HS-27A (cell line): Measurements from ENCODE around the gene PLA2G4E.

Experiments used
- DNase-seq: peaks from one replicate; pipeline ENCODE4 v3.0.0-alpha.2; 2012; ENCODE audit warnings: low read depth, missing footprints

The PLA2G4E gene

DNA sequence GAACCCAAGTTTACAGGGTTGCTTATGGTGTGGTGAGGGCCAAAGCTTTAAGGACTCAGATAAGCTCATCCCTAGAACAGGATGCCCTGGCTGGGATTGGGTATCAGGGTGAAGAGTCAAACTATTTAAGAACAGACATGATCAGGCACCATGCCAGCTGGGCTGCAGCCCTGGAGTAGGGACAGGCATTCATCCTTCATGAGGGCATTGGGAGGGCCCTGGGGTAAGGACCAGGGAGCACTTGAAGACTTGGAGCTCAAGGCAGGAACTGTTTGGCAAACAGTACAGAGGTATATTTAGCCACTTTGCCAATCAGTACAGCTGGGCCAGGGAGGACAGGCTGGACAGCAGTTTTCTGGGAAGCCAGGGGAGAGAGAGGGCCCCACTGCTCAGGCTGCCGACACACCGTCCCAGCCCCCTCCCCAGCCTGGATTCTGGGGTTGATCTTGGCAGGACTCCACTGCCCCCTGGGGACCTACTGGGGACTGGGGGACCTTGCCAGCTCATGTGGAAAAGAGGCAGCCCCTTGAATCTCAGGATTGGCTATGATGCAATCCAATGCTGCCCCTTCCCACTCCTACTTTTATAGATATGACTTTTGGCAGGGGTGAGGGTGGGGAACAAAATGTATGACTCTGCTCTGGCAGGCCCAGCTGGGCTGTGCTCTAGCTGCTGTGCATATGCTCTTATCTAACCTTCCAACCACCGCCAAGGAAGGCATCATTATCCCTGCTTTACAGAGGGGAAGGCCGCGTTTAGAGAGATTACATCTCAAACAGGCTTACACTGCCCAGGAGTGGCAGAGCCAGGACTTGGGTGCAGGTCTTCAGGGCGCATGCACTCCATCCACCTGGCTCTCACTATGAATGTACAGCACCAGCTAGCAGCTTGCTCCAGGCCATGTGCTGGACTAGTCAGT is 2.3 kb downstream of the PLA2G4E start:
- no peak for DNase-seq

DNA sequence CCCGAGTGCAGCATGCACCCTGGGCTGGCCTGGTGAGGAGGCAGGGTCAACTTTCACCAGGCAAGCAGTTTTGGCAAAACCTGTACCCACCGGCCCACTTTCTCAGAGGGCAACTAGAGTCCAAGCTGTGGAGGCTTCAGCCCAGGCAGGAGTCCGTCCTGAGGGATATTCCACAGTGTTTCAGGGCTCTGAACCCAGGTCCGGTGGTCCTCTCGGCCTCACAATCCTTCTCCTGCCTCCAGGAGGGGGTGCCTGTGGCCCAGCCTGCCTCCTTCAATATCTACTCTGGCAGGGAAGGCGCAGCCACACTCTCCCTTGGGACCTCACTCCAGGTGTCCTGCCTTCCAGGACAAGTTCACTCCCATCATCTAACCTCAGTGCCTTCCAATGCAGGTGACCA is 3.9 kb downstream of the PLA2G4E start:
- DNase-seq: no peak

DNA sequence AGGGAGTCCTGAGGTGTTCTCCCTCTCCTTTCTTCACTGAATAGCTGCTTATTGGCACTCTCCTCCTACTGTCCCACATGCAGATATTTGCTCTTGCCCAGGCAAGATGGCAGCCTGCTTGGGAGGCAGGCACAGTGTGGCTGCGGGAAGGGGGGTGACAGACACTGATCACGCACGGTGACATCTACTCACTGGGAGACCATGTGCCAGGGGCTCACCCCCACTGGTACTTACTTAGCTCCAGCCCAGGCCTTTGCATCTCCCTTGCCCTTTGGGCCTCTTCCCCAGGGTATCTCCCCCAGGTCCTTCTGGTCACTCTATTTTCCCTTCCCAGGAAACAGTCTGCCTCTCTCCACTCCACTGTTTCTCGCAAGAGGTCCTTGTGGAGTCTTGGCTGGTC is 6.4 kb downstream of the PLA2G4E start:
- DNase-seq: no peak

DNA sequence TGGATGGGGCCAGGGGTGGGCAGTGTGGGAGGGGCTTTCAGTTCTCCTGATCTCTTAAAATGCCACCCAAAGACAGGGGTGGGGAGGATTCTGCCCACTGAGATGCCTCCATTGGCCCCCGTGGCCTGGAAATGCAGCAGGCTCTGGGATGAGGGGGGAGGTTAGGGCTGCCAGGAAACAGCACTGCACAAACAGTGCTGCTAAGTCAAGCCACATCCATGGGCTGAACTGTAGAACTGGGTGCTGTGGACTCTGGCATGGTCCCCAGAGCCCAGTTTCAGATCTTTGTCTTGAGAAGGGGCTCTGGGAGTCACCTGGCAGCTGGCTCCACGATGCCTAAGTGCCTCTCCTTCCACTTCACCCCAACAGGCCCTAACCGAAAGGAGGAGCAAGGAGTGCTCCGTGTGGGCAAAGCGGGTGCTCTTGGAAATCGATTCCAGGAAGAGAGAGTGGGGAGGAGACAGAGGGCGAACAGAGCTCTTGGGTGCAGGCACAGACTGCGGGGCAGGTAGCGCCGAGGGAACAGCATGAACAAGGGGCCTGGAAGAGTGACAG is 7.8 kb downstream of the PLA2G4E start:
- DNase-seq: no peak

DNA sequence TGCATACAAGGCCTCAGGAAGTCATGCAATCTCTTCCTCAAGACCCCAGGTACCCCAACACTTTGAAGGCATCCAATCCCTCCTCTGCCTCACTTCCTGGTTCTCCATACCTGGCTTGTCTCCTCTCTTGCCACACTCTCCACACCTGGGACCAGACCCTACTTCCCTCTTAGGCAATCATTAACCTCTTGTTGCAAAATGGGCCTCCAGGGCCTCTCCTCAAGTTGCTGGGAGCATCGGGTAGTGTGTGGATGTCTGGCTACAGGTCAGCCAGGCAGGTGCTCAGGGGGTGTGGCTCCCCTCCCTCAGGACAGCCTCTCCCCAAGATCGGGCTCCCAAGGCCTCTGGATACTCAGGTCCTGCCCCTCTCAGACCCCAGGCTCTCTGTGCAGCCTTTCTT is 8.6 kb downstream of the PLA2G4E start:
- DNase-seq: no peak

DNA sequence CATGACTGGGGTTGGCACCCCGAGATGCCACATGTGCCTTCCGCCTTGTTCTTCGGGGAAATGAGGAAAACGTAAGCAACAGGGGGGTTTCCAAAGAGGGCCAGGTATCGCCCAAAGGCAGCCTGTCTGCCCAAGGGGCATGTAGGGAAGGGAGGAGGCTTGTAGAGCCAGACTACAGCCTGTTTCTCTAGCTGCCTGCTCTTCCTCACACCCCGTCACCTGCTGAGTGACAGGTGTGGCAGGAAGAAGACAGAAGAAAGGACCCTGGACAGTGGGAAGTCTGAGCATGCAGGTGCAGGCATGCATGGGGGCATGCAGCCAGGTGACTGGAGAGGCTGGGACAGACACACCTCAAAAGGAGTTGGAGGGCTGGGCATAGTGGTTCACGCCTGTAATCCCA is 9.8 kb downstream of the PLA2G4E start:
- no peak for DNase-seq

DNA sequence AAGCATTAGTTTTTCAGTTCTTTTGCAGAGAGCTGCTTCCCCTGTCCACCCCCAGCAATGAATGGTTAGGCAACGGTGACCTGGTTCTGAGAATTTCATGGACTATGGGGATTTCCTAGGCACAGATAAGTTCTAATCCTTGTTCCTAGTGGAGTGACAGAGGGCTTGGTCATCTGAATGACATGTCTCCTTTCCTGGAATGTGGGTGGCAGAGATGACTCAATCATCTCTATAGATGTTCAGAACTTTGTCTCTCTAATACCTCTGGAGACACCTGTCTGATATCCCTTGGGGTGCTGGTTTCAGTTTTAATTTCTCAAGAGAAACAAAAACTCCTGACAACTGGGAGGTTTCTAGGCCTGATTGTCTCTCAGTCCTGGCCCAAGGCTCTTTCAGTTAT is 10.4 kb downstream of the PLA2G4E start:
- DNase-seq: no peak

DNA sequence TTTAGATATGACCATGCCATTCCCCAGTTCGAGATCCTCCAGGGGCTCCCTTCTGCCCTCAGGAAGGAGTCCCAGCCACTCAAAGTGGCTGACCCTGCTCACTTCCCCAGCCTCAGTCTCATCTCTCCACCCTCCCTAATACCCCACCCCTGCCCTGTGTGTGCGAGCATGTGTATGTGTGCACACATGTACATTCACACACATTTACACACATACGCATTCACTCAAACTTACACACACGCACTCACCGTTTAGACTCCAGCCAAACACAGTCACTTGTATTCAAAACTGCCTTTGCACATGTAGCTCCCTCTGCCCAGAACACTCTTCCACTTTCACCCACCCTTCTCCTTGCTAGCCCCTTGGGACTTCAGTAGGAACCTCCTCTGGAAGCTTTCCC is 11.4 kb downstream of the PLA2G4E start:
- DNase-seq: no peak

DNA sequence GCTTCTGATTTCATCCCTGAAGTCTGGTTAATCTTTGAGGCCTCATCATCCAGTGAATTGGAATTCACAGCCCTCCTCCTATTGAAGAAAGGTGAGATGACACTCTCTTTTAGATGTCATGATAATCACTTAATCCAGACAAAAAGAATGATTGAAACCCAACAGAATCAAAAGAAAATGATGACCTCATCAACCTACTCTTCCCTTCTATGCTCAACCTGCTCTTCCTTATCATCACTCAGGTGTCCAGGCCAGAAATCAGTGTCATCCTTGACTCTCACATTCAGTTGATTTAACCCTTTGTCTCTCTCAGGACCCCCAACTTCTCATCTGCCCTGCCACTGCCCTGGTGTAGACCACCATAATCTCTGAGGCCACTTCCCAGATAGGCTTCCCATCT is 11.8 kb downstream of the PLA2G4E start:
- no peak for DNase-seq

DNA sequence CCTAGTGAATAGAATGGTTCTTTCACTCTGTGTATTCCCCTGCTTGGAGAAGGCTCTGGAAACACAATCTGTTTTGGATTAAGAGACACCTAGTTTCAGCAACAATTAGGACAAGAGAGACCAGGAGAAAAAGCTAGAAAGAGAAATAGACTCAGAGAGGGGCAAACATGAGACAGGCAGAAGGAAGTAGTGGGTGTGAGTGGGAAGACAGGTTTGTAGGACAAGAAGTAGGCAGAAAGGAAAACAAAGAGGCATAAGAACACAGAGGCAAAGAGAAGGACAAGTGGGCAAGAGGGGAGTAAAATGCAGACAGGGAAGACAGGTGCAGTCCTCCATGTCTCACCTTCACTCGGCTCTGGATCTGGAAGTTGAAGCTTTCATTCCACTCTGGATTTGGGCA is 13.5 kb downstream of the PLA2G4E start:
- no peak for DNase-seq

DNA sequence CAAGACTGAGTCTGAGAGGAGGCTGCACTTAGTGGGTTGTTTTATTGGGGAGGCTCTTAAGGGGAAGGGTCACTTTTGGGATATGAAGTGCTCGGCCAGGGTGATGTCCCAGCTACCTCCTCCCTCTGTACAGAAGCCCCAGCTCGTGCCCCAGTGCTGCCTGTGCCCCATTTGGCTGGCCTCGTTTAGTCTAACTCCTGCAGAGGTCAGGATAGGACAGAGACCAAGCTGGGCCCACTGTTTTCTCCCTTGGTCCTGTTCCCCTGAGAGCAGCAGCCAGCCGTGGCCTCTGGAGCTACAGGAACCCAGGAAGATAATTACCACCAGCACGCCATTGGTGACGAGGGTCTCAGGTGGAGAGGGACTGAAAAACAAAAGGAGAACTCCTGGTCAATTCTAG is 18.5 kb downstream of the PLA2G4E start:
- DNase-seq: no peak

DNA sequence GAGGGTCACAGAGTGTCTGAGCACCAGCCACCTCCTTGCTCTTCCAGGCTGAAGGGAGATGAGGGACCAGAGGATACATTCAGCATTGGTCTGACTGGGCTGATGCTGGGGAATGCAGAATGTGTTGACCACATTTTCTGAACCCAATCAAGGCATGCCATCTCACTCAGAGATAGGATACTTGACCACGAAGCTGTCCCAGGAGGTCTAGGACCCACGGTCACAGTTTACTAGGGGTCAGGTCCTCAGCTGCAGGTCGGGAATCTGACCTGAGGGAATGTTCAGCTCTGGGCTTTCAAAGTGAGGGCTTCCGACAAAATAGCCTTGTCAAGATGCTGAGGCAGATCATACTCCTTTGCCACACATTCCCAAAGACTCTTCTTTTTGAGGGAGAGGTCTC is 19.6 kb downstream of the PLA2G4E start:
- no peak for DNase-seq

DNA sequence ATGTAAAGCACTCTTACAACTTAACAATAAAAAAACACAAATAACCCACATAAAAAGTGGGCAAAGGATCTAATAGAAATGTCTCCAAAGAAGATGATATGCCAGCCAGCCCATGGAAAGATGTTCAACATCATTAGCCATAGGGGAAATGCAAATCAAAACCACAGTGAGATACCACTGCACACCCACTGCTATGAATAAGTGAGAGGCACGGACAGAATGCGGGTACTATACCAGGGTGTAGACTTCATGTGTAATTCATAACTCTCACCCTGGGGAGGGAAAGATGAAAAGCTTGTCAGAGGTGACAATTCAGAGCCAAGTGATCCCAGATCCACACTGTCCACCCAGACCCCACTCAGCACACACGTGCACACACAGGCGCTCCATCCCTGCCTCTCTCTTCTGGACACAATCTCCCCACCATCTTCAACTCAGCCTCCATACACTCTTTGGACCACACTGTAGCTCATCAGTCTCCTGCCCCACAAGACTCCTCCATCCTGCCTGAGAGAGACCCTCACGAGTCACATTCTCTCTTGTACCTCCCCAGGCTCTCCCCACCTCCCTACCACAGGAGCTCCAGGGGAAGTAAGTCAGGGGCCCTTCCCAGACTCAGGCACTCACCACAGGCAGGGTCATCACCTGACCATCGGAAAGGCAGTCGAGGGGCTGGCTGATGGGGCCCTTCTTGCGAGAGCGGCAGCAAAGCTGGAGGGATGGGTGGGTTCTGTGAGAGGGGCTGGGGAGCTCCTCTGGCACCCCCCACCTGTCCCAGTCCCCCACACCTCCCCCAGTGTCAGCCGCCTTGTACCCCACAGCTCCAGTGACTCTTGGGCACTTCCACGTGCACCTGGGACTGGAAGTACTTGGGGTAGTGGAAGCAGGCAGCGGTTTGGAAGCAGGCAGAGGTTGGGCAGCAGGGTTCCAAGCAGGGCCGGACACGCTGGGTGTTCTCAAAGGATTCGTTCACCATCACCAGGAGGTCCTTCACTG is 21.3 kb downstream of the PLA2G4E start:
- DNase-seq: no peak

DNA sequence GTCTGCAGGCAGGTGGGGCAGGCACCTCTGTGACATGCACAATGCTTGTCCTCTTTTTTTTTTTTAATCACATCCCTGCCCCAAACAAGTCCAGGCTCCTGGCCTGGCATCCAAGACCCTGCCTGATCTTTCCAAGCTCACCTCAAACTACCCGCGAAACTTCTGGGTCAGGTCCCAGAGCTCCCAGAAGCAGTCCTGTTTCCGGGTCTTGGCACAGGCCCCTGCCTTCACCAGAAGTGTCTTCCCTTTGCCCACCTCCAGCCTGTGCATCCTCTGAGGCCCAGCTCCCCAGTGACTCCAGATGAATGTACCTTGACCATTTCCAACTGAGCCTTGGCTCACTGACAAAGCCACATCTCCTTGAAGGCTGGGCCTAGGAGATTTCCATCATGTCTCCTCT is 23.0 kb downstream of the PLA2G4E start:
- no peak for DNase-seq

DNA sequence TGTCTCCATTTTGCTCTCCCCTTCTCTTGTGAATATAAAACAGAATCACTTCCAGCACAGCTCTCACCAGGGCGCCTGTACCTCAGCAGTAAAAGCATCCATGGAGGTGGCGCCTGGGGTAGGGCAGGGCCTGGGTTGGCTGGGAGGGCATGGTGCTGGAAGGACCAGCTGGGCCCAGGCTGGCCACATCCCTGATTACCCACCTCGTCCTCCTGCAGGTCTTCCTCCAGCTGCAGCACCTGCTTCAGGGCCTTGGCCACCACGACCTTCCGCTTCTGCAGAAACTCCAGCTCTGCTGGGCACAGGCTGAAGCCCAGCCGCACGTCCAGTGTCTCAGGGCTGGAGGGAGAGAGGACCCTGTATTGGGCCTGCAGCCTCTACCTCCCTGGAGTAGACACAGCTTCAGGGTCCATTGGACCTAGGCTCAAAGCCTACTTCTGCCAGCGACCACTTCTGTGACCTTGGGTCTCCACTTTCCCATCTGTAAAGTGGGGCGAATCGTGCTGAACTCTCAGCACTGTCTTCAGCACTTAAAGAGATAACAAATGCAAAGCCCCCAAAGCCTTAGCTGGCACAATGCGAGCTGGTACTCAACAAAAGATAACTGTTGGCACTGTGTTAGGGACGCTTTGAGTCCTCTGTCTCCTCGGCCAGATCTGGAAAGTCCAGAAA is 23.8 kb downstream of the PLA2G4E start:
- no peak for DNase-seq

DNA sequence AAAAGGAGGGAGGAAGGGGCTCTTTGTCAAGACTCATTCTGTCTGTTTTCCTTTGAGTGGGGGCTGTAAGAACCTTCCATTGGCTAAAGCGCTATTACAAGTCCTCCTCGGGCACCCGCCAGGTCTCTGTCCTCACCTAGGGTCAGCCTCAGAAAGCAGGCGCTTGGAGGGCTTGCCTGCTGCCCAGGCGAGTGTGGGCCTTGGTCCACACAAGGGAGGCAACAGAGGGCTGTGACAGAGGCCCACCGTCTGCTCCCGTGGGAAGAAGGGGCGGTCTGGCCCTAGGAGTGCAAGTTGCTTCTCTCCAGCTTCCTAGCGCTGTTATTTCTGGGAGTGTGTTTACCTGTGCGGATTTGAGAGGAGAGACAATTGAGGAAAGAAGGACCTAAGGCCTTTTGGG is 24.5 kb downstream of the PLA2G4E start:
- no peak for DNase-seq

DNA sequence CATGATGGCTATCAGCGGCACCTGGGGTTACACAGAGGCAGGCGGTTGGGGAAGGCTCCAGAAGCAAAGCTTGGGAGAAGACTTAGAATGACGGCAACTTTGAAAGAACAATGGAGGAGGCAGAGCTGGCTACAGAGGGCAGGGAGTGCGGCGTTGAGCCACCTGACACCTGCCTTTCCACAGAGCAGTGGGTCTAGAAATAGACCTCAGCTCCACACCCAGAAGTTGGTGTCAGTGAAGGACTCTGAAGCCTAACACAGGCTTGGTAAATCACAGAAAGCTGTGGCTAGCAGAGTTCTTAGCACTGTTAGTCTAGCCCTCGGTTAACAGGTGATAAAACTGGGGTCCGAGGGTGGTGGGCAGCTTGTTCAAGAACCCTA is 25.4 kb downstream of the PLA2G4E start:
- no peak for DNase-seq

DNA sequence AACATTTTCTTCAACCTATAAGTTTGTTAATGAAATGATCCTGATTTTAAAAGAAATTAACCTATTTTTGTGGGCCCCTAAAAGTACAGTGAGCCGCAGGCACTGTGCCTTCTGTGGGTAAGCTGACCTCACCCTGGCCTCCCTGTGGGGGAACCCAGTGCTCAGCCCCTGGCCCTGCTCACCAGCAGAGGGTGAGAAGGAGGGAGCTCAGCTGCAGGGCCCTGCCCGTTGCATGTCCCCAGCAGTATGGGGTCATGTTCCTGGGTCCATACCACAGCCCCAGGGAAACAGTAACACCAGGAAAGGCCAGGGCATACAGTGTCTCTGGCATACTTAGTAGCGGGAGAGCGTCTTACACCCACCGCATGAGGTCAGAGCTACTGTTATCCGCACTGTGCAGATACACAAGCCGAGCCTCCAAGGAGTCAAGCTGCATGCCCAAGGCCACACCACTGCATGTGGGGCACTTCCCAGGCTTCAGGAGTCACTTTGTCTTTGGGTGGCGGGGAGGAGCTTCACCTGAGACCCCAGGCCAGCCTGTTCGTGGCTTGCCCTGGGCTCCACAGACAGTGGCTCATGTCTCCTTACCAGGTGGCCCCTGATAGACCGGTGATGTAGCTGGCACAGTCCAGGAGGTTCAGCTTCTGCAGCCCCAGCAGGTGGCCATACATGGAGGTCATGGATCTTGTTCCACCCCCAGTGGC is 25.9 kb downstream of the PLA2G4E start:
- no peak for DNase-seq

DNA sequence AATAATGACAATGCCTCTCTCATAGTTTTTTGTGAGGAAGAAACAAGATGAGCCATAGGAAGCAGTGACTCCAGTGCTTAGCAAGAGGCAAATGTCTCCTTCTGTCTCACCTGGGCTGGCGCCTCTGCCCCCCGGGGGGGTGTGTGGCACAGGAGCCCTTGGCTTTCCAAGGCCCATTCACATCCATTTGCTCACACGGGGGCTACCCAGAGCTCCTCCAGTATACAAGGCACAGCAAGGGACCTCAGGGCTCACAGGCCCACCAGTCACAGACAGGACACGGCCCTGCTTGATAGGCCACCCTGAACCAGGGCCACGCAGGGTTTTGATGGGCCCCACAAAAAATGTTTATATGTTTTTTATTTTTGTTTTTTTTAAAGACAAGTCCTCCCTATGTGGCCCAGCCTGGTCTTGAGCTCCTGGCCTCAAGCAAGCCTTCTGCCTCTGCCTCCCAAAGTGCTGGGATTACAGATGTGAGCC is 26.6 kb downstream of the PLA2G4E start:
- DNase-seq: no peak

DNA sequence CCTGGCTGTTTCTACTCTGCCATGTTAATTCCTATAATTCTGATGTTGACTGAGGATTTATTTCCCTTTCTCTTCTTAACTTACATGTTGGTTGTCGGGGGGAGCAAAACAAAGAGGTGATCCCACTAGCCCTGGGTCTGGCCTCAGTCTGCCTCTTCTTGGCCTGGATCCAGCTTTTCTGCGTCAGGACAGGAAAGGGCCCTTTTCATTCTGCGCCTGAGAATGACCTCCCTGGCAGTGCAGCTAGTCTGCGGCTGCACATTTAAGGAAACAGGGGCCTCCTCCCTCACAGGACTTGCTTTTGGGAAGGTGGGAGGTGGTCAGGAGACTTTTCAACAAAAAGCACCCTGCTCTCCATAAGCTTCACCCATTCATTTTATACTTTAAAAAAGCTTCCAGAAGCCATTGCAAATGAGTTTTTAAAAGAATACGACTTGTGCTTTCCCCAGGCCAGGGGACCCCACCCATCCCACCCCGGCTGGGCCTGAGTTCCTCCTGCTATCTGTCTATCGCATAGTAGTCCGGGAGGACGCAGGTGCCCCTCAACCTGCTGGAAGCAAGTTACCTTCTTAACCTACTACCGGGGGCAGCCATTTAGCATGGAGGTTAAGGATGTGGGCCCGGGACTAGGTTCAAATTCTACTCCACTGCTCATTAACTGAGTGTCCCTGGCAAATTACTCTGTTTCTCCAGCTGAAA is 27.2 kb downstream of the PLA2G4E start:
- DNase-seq: no peak

DNA sequence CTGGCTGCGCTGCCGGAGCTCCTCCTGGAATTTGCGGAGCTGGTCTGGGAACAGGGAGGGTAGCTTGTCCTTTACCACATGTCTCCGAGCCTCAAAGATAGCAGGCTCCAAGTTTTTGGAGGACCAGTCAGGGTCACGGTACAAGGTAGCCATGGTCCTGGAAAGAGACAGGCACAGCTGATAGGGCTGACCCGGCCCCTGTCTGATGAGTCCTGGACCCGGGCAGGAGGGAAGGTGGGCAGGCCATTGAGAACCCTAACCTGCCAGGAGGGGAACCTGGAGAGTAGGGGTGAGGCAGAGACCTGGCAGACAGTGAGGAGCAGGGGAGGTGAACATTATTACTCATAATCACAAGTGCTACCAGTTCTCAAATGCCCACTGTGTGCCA is 28.0 kb downstream of the PLA2G4E start:
- DNase-seq: no peak
